Muscle layer of colon (tissue), 2 donors: Measurements from ENCODE around the gene VTI1A.

ENCODE experiments used
- H3K27ac ChIP-seq: one replicate; pipeline ENCODE4 v1.7.0; 2013; ENCODE audit warnings: low read depth, mild to moderate bottlenecking, low read length, moderate library complexity
- H3K27me3 ChIP-seq, 2 donors: one replicate each; pipeline ENCODE4 v1.7.0; 2013; ENCODE audit warnings: low read length in 2 of 2, mild to moderate bottlenecking in 2 of 2; ENCODE audit not compliant: insufficient read depth in 2 of 2, control insufficient read depth in 1 of 2
- H3K36me3 ChIP-seq: one replicate; pipeline ENCODE4 v1.7.0; 2013; ENCODE audit warnings: mild to moderate bottlenecking, low read length; ENCODE audit not compliant: insufficient read depth
- H3K4me1 ChIP-seq: one replicate; pipeline ENCODE4 v1.7.0; 2013; ENCODE audit warnings: mild to moderate bottlenecking, low read length; ENCODE audit not compliant: insufficient read depth
- H3K4me3 ChIP-seq, 2 donors: one replicate each; pipeline ENCODE4 v1.7.0; 2013; ENCODE audit warnings: low read length in 2 of 2, low read depth in 1 of 2, mild to moderate bottlenecking in 1 of 2, moderate library complexity in 1 of 2
- H3K9ac ChIP-seq: one replicate; pipeline ENCODE4 v1.7.0; 2013; ENCODE audit warnings: low read length
- H3K9me3 ChIP-seq: one replicate; pipeline ENCODE4 v1.7.0; 2013; ENCODE audit warnings: mild to moderate bottlenecking, low read length
- donor health status: abdominal sarcoma.
- donor health status: Adenocarcinoma of cecum.

VTI1A gene

DNA sequence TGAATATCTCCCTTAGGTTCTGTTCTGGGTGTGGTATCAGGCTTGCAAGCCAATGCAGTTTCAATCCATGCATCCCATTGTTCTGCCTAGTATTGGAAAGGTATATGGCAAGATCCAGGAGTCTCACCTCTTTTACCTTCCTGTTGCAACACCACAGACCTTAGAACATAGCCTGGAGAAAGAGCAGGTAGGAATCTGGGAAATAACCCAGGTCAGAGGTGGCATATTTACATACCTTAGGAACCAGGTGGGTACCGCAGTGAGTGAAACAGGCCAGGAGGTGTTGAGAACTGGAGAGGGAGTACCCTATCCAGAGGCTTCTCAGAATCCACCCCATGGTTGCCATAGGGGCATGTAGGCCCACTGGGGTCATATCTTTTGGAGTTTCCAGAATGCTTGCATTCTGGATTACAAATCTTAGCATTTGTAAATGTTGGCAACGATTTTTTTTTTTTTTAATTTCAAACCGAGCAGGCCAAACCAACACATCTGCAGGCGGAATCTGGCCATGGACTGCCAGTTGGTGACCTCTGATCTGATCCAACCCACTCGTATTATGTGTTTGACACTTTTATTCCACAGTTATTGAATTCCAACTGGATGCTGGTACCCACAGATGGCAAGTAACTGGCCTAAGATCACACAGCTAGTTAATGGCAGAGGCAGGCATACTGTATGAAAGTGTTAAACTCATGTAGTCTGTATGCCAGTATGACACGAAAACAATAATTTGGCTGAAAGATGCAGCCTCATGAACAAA, 322.8 kb downstream of the VTI1A start:
- Histone ChIP-seq H3K36me3 (no peaks in the 10 kb centered on the region), H3K9me3 (no peaks in the 10 kb centered on the region), H3K27me3 (no peaks in the 10 kb centered on the region), H3K9ac (no peak overlapping the region), H3K4me1 (no peaks in the 10 kb centered on the region), H3K27ac (no peak overlapping the region), H3K4me3 (no peak overlapping the region)

DNA sequence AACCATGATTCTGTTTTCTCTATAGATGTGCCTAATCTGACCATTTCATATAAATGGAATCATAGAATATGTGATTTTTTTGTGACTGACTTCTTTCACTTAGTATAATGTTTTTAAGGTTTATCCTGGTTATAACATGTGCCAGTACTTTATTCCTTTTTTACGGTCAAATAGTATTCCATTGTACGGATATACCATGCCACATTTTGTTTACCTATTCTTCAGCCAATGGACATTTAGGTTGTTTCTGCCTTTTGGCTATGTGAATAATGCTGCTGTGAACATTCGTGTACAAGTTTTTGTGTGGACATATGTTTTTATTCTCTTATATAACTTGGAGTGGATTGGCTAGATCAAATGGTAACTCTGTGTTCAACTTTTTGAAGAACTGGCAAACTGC, 324.7 kb downstream of the VTI1A start:
- no peak overlapping the region for H3K4me3 ChIP-seq
- no peak overlapping the region for H3K27ac ChIP-seq
- H3K9me3 ChIP-seq, result no peaks in the 10 kb centered on the region
- peaks cover 7% of the 10 kb centered on the region for H3K4me1 ChIP-seq
- no peaks in the 10 kb centered on the region for H3K27me3 ChIP-seq
- no peak overlapping the region for H3K9ac ChIP-seq
- H3K36me3 ChIP-seq, result no peaks in the 10 kb centered on the region

- Histone ChIP-seq H3K36me3 (no peaks in the 10 kb centered on the region), H3K9ac (no peak overlapping the region), H3K4me1 (peaks cover 7% of the 10 kb centered on the region), H3K9me3 (no peaks in the 10 kb centered on the region), H3K4me3 (no peak overlapping the region), H3K27me3 (no peaks in the 10 kb centered on the region), H3K27ac (no peak overlapping the region)
Measured at GRCh38 chr10:112773783-112774182, 326.8 kb downstream of the VTI1A start.

- no peak overlapping the region for H3K9ac ChIP-seq
- H3K27ac ChIP-seq, result no peak overlapping the region
- H3K4me3 ChIP-seq, result no peak overlapping the region
- H3K4me1 ChIP-seq, result peaks cover 7% of the 10 kb centered on the region
- no peaks in the 10 kb centered on the region for H3K36me3 ChIP-seq
- H3K9me3 ChIP-seq, result no peaks in the 10 kb centered on the region
- H3K27me3 ChIP-seq, result no peaks in the 10 kb centered on the region
Measured at GRCh38 chr10:112774210-112774609, 327.2 kb downstream of the VTI1A start.

DNA sequence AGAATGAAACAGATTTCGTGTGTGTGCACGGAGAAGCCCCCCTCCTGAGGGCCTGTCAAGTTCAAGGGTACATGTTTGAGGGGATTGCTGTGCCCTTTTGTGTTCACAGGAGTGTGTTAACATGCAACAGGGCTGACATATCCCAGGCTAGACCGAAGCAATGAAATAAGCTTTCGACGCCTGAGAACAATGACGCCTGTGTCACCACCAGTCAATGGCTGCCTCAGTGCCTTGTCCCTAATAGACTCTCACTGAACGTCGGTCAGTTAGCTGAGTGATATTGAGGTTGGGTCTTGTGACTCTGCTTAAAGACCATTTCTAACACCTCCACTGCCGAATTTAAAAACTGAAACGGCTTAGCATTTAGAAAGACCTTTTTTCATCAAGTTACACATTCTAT, 327.8 kb downstream of the VTI1A start:
- H3K4me3 ChIP-seq, result no peak overlapping the region
- H3K27me3 ChIP-seq, result no peaks in the 10 kb centered on the region
- H3K9ac ChIP-seq, result no peak overlapping the region
- no peaks in the 10 kb centered on the region for H3K9me3 ChIP-seq
- peaks cover 7% of the 10 kb centered on the region for H3K4me1 ChIP-seq
- H3K27ac ChIP-seq, result no peak overlapping the region
- H3K36me3 ChIP-seq, result no peaks in the 10 kb centered on the region

GRCh38 chr10:112775381-112775780, 328.4 kb downstream of the VTI1A start:
- no peak overlapping the region for H3K4me3 ChIP-seq
- no peaks in the 10 kb centered on the region for H3K36me3 ChIP-seq
- H3K27me3 ChIP-seq, result no peaks in the 10 kb centered on the region
- no peak overlapping the region for H3K27ac ChIP-seq
- H3K4me1 ChIP-seq, result peaks cover 7% of the 10 kb centered on the region
- H3K9me3 ChIP-seq, result no peaks in the 10 kb centered on the region
- no peak overlapping the region for H3K9ac ChIP-seq

DNA sequence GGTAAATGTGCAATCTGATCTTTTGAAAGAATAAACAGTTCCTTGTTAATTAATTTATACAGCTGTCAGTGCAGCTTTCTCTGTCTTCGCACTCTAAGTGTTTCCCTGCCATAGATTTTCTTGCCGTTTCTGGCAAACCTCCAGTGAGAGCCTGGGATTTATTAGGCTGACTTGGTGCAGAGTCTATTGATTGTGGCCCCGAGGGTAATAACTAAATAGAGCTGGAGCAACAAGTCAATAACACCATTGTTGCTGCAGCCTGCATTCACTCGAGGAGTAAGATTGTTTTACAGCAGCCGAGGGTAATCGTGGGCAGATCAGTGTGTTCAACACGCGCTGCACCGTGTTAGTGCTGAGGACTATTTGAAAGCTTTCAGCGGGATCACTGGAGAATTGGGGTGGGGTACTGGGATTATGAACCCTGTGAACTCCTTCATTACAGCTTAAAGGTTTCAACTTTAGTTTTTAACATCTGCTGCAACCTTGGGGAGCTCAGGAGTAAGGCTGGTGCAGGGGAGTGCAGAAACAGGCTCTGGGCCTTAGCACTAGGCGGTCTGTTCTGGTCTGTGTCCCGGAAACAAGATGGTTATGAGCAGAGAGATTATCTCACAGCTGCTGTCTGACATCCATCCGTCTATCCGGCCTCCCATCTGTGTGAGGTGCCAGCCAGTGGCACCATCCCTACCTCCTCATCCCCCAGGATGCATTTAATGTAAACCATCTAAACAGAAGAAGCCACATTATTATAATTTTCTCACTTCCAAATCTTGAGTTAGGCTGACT, 329.1 kb downstream of the VTI1A start:
- no peaks in the 10 kb centered on the region for H3K9me3 ChIP-seq
- no peak overlapping the region for H3K27ac ChIP-seq
- H3K9ac ChIP-seq, result no peak overlapping the region
- H3K36me3 ChIP-seq, result no peaks in the 10 kb centered on the region
- no peaks in the 10 kb centered on the region for H3K27me3 ChIP-seq
- no peak overlapping the region for H3K4me3 ChIP-seq
- peaks cover 7% of the 10 kb centered on the region for H3K4me1 ChIP-seq

DNA sequence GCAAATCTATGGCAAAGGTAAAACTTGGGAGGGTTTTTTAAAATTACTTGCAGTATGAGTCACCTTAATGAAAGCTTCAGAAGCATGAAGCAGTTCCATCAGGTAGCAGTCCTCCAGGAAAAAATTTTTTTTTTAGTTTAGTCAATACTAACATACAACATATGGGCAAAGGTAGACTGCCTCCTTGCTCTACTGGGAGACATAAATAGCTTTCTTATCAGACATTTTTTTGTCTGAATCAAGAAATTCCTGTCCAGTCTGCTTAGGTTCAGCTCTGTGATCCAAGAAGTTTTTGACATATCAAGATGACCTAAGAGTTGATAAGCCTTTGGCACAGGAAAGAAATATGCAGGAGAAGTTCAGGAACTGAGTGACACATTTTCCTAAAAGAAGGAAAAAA, 331.6 kb downstream of the VTI1A start:
- Histone ChIP-seq H3K9me3 (no peaks in the 10 kb centered on the region), H3K27ac (no peak overlapping the region), H3K9ac (no peak overlapping the region), H3K27me3 (no peaks in the 10 kb centered on the region), H3K4me1 (peaks cover 7% of the 10 kb centered on the region), H3K36me3 (no peaks in the 10 kb centered on the region), H3K4me3 (no peak overlapping the region)

- Histone ChIP-seq H3K27me3 (no peaks in the 10 kb centered on the region), H3K27ac (no peak overlapping the region)
Measured at GRCh38 chr10:112779025-112779770, 332.2 kb downstream of the VTI1A start.

DNA sequence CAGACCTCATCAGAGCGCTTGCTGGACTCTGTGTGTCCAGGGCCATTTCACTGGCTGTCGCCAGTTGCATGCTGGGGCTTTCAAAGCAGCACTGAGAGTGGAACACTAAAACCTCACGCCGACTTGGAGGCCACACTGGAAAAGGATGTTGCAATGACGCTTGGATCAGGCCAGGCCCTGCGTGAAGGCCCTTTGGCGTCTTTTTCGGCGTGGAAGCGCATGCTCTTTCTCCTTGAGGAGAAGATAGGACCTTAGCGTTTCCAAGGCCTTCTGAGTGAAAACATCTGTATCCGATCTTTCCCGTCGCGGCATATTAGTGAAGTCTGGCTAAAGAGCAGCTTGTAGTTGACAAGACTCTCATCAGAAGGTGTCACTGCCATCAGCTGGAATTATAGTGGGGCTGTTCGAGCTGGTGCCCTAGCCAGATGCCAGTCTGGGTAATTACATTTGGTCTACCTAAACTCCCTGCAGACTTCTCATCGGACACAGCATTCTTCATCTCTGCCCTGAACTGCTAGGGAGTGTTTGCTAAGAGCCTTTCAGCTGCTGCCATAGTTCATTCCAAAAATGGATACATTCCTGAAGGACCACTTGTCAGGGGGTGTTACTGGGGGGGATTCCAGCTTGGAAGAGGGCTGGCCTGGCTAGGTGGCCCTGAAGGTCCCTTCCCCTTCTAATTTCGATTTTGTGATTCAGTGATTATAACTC, 335.3 kb downstream of the VTI1A start:
- Histone ChIP-seq H3K9me3 (no peaks in the 10 kb centered on the region), H3K27ac (no peak overlapping the region), H3K4me3 (no peak overlapping the region), H3K27me3 (no peaks in the 10 kb centered on the region), H3K4me1 (no peaks in the 10 kb centered on the region), H3K36me3 (no peaks in the 10 kb centered on the region), H3K9ac (no peak overlapping the region)

More at GRCh38 chr10:112779025-112779770, 332.2 kb downstream of the VTI1A start:
- Histone ChIP-seq H3K36me3 (no peaks in the 10 kb centered on the region), H3K9me3 (no peaks in the 10 kb centered on the region), H3K4me3 (no peak overlapping the region), H3K4me1 (peaks cover 7% of the 10 kb centered on the region), H3K9ac (no peak overlapping the region)
